Fibroblast of lung (primary cell): ENCODE results near the gene FBXL14.

Experiments
- CTCF ChIP-seq, 2 donors: IDR thresholded peaks in 1 of 2; conservative IDR thresholded peaks in 1 of 2; 1 replicate in 1 of 2; 2 replicates in 1 of 2; pipeline ENCODE4 v1.5.1; 2011 to 2012; ENCODE audit warnings: low read length in 2 of 2, control low read depth in 1 of 2, inconsistent platforms in 1 of 2, low read depth in 1 of 2, mild to moderate bottlenecking in 1 of 2
- EZH2 ChIP-seq: IDR thresholded peaks from 2 replicates; pipeline ENCODE4 v1.5.1; 2012; ENCODE audit warnings: low read length, control low read depth, mild to moderate bottlenecking; ENCODE audit errors: missing control alignments

DNA sequence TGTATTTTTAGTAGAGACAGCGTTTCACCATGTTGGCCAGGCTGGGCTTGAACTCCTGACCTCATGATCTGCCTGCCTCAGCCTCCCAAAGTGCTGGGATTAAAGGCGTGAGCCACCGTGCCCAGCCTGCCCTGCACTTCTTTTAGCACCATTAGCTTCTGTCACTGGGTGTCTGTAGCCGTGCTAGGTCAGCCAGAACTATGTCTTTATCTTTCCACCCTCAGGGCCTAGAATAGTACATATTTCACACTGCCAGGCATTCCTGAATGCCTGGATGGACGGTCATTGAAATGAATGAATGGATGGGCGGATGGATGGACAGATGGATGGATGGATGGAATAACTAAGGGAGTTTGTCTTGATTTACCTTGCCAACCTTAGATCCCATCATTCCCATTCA, 33.7 kb downstream of the FBXL14 start:
- no peak for TF ChIP-seq CTCF (conservative IDR thresholded peaks at IDR 0.05 in 1 of 2, IDR thresholded peaks at IDR 0.05 in 1 of 2; ENCODE audit: low read depth in 1 of 2, low read length in 2 of 2)
- no peak for TF ChIP-seq EZH2
